GM19351 (cell line): ENCODE measurements around the gene UBASH3A.

Experiments
- ATAC-seq: cut with Tn5 transposase; IDR thresholded peaks from one replicate; pipeline ENCODE4 v1.9.1; 2021; ENCODE audit warnings: mild to moderate bottlenecking, moderate library complexity; ENCODE audit not compliant: unreplicated experiment

UBASH3A gene

GRCh38 chr21:42388740-42389448 lies 14.8 kb upstream of the UBASH3A start:
- ATAC-seq = no peak

DNA sequence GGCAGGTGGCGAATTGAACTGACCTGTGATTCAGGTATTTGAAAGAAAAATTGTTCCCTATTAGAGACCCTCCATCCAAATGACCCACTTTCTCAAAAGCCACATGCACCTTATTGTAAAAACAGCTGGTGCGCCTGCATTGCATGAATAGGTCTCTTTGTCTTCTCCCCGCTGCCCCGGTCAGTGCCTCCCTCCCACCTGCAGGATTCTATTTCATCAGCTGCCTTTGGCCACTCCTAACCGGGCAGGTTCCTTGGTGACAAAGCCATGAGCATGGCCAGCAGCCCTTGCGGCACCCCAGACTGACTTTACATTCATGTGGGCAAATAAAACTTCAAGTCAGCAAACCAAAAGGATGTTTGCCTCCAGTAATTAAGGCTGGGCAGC lies 14.3 kb upstream of the UBASH3A start:
- ATAC-seq = no peak

- ATAC-seq = no peak
Observed at GRCh38 chr21:42390193-42390592, 13.5 kb upstream of the UBASH3A start.

GRCh38 chr21:42390696-42391095 lies 13.0 kb upstream of the UBASH3A start:
- no peak for ATAC-seq

DNA sequence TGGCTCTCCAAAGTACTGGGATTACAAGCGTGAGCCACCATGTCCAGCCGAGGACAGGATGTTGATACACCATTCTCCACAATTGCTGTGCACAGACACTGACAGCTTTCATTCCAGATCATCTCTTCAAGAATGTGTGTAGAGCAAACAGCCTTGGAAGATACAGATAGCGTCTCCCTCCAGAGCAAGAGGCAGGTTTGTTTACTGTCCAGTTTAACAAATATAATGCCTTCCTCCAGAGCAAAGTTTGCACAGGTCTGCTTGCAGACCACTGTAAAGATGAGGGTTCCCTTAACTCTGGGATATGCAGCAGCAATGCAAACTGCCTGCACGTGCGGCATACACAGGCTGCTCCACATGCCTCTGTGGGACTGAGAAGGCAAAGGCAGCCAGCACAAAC lies 12.4 kb upstream of the UBASH3A start:
- ATAC-seq = no peak

DNA sequence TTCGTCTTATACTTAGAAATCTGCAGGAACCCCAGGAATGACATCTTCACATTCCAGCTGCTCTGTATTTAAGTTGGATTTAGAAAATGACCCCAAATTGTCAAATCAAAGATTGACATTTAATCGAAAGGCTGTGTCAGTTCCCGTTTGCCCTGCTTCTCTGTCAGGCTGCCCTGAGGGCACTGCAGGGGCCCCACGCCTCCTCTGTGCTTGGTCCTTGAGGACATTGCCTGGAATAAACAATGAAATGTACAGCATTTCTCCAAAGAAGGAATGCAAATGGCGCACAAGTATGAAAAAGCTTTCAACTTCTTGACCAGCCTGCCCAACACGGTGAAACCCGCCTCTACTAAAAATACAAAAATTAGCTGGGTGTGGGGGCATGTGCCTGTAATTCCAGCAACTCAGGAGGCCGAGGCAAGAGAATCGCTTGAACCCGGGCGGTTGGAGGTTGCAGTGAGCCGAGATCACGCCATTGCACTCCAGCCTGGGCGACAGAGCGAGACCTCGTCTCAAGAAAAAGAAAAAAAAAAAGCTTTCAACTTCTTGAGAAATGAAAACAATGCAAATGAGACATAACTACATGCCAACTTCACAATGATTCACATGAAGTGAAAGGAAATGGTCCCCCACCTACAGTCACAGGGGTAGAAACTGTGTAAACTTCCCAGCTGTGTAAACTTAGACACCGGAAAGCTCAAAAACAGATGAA lies 10.8 kb upstream of the UBASH3A start:
- peak; percentile 81 for ATAC-seq

GRCh38 chr21:42393443-42393950 lies 10.2 kb upstream of the UBASH3A start:
- ATAC-seq = no peak

- no peak for ATAC-seq
Observed at GRCh38 chr21:42395302-42395701, 8.4 kb upstream of the UBASH3A start.

GRCh38 chr21:42395905-42396651 lies 7.6 kb upstream of the UBASH3A start, which contains the start of gene TMPRSS3:
TMPRSS3 (minus strand) TSS chr21:42396052; CDS start chr21:42395417, 635 bp downstream.
- ATAC-seq = no peak

DNA sequence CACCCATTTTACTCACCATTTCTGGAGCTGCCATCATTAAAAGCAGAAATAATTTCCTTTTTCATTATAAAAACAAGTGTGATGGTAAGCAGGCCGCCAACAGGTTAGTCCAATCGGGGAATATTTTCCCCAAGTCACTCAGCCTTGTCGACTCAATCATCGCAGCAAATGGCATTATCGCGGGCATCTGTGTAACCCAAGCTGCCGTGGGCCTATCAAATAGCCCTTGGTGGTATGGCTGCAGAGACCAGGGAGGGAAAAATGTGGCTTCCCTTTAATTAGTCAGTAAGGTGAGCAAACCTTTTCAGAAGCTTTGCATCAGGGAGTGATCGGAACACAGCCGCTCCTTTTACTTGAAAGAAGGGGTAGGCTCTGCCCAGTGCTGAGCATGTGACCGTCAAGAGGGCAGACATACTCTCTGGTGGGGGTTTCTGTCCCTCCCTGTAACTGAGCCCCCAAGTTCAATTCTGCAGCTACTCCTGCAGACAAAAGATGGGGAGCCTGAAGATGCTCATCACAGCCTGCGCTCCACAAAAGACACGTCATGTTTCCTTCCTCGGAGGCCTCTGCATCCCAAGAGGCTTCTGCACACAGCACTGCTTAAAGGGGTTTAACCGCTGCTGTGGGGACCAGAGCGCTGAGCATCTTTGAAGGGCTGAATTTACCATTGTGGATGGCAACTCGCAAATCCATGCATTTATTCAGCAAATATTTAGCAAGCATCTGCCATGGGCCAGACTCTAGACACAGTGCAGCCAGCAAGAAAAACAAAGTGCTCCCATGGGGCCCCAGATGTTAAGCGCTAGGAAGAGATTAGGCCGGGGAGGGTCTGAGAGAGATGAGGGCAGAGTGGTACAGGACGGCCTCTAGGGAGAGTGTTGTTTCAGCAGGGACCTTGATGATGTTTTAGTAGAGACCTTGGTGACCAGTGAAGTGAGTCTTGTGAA lies 6.6 kb upstream of the UBASH3A start:
- no peak for ATAC-seq

GRCh38 chr21:42397746-42398394 lies 5.8 kb upstream of the UBASH3A start:
- no peak for ATAC-seq

- no peak for ATAC-seq
Observed at GRCh38 chr21:42398436-42399028, 5.2 kb upstream of the UBASH3A start.

- ATAC-seq = no peak
Observed at GRCh38 chr21:42400525-42400924, 3.2 kb upstream of the UBASH3A start.

- no peak for ATAC-seq
Observed at GRCh38 chr21:42401154-42401553, 2.5 kb upstream of the UBASH3A start.

GRCh38 chr21:42401820-42402251 lies 1.9 kb upstream of the UBASH3A start:
- no peak for ATAC-seq

GRCh38 chr21:42404539-42404938 lies 837 bp downstream of the UBASH3A start:
- no peak for ATAC-seq

DNA sequence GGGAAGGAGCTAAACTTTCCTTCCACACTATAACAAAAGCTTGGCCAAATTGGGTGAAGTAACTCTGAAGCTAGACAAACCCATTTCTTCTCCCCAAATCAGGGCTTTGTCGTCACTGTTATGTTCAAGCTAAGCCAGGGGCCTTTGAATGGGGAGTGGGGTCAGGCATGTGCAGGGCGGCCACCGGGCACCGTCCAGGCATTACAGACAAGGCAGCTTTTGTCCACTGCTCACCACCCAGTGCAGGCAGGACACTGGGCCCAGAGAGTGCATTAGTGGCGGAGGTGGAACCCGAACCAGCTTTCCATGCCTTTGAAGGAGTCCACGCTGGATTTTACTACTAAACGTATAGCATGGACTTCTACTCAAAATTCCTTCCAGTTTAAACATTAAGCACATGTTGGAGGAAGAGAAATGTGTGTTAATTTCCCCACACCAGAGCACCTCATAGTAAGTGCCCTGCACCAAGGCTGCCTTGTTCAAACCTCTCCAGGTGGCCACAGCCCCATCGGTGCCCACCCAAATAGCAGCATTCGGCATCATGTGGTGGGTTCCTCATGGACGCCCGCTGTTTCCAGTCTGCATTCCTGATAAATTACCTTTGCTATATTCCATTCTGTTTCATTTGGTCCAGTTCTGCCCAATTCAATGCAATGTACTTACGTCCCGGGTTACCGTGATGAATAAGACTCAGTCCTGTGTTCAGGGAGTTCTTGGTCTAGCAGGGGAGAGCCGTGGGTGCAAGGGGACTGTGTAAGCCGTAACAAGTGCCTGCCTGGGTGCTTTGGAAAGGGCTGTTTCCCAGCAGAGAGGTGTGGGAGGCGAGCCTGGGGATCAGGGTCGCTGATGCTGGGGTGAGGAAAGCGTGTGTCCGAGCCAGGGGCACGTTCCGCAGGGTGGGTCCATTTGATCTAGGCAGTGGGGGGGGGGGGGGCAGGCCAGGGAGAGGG lies 1.6 kb downstream of the UBASH3A start:
- ATAC-seq = no peak

- no peak for ATAC-seq
Observed at GRCh38 chr21:42406201-42406621, 2.5 kb downstream of the UBASH3A start.
